Endothelial cell (in vitro differentiated cells): ENCODE results near the gene WDFY4. TPM values are rescaled to one million over a fixed set of nuclear protein-coding genes. Genes with fewer than 3 reads are reported as not detected.

Experiments
- DNase-seq: peaks from one replicate; pipeline ENCODE4 v3.0.0; 2021; ENCODE audit warnings: low spot score
- H3K27ac Mint-ChIP-seq: one replicate; pipeline ENCODE4 v1.8.0; 2021; ENCODE audit warnings: mixed read lengths, inconsistent platforms; ENCODE audit not compliant: unreplicated experiment
- H3K27me3 Mint-ChIP-seq: one replicate; pipeline ENCODE4 v1.8.0; 2021; ENCODE audit warnings: mild to moderate bottlenecking, moderate library complexity, mixed read lengths, inconsistent platforms; ENCODE audit not compliant: unreplicated experiment
- H3K36me3 Mint-ChIP-seq: one replicate; pipeline ENCODE4 v1.8.0; 2021; ENCODE audit warnings: mild to moderate bottlenecking, low read depth, mixed read lengths, inconsistent platforms; ENCODE audit not compliant: unreplicated experiment
- H3K4me1 Mint-ChIP-seq: one replicate; pipeline ENCODE4 v1.8.0; 2021; ENCODE audit warnings: mild to moderate bottlenecking, mixed read lengths, inconsistent platforms; ENCODE audit not compliant: unreplicated experiment
- H3K4me3 Mint-ChIP-seq: one replicate; pipeline ENCODE4 v1.8.0; 2021; ENCODE audit warnings: mild to moderate bottlenecking, mixed read lengths, inconsistent platforms; ENCODE audit not compliant: unreplicated experiment
- H3K9me3 Mint-ChIP-seq: one replicate; pipeline ENCODE4 v1.8.0; 2021; ENCODE audit warnings: mixed read lengths, inconsistent platforms; ENCODE audit not compliant: unreplicated experiment
- CTCF ChIP-seq: fragments of 200-600 bp; sonication (generic); IDR thresholded peaks from one replicate; pipeline ENCODE4 v1.5.0; 2021; ENCODE audit warnings: antibody characterized with exemption; ENCODE audit not compliant: unreplicated experiment
- total RNA-seq: library from RNA; stranded (reverse); fragmentation: NEBNext Ultra II Directional; extraction: Animal tissue kit (Norgen Biotek cat#: 25700); gene quantifications from one replicate; pipeline ENCODE4 v1.2.1, GENCODE V29; 2021; ENCODE audit not compliant: unreplicated experiment

Gene WDFY4
- total RNA-seq, 1 donor from 2014 or later: 0.54 TPM

- H3K4me3 Mint-ChIP-seq: no peak overlapping the region
- H3K9me3 Mint-ChIP-seq: no peaks in the 10 kb centered on the region
- peaks cover 9% of the 10 kb centered on the region for H3K4me1 Mint-ChIP-seq
- H3K36me3 Mint-ChIP-seq: no peaks in the 10 kb centered on the region
- peaks cover 5% of the 10 kb centered on the region for H3K27me3 Mint-ChIP-seq
- no peak for TF ChIP-seq CTCF
- DNase-seq: no peak
- H3K27ac Mint-ChIP-seq: no peak overlapping the region
These were observed 301.0 kb downstream of the WDFY4 start for GRCh38 chr10:48985621-48986158.

- H3K27me3 Mint-ChIP-seq: no peaks in the 10 kb centered on the region
These were observed 305.6 kb downstream of the WDFY4 start for GRCh38 chr10:48990226-48990625.

GRCh38 chr10:48993627-48994026 is 309.0 kb downstream of the WDFY4 start:
- no peak for TF ChIP-seq CTCF
- DNase-seq: no peak
- H3K27me3 Mint-ChIP-seq: no peaks in the 10 kb centered on the region
- no peak overlapping the region for H3K4me3 Mint-ChIP-seq
- no peaks in the 10 kb centered on the region for H3K36me3 Mint-ChIP-seq
- H3K27ac Mint-ChIP-seq: no peak overlapping the region
- H3K9me3 Mint-ChIP-seq: no peaks in the 10 kb centered on the region
- peaks cover 3% of the 10 kb centered on the region for H3K4me1 Mint-ChIP-seq

More at GRCh38 chr10:48990226-48990625, 305.6 kb downstream of the WDFY4 start:
- no peak for DNase-seq
- TF ChIP-seq CTCF: no peak
- Mint-ChIP-seq H3K27ac (no peak overlapping the region), H3K4me1 (peaks cover 6% of the 10 kb centered on the region), H3K4me3 (no peak overlapping the region), H3K9me3 (no peaks in the 10 kb centered on the region), H3K36me3 (no peaks in the 10 kb centered on the region)

- Mint-ChIP-seq H3K4me3 (no peak overlapping the region), H3K27me3 (no peaks in the 10 kb centered on the region), H3K4me1 (peaks cover 3% of the 10 kb centered on the region), H3K36me3 (no peaks in the 10 kb centered on the region), H3K27ac (no peak overlapping the region), H3K9me3 (no peaks in the 10 kb centered on the region)
- DNase-seq: no peak
- TF ChIP-seq CTCF: no peak
These were observed 311.7 kb downstream of the WDFY4 start for GRCh38 chr10:48996329-48996728.

- Mint-ChIP-seq H3K4me1 (no peaks in the 10 kb centered on the region), H3K36me3 (no peaks in the 10 kb centered on the region), H3K4me3 (no peak overlapping the region), H3K9me3 (no peaks in the 10 kb centered on the region), H3K27ac (no peak overlapping the region), H3K27me3 (no peaks in the 10 kb centered on the region)
- no peak for TF ChIP-seq CTCF
- no peak for DNase-seq
These were observed 314.7 kb downstream of the WDFY4 start for GRCh38 chr10:48999346-48999745.
